Liver (tissue), 9 donors: ENCODE results near the gene SMAD7. TPM values are rescaled to one million over a fixed set of nuclear protein-coding genes. Genes with fewer than 3 reads are reported as not detected.

ENCODE experiments used
- DNase-seq: peaks from one replicate; pipeline ENCODE4 v3.0.0-alpha.2; 2017; ENCODE audit warnings: low spot score
- H3K27ac ChIP-seq, 2 donors: one replicate each; pipeline ENCODE4 v1.7.0; 2013; ENCODE audit warnings: inconsistent platforms in 2 of 2, low read length in 2 of 2, control low read depth in 1 of 2, low read depth in 1 of 2, mild to moderate bottlenecking in 1 of 2
- H3K27me3 ChIP-seq, 4 donors: one replicate each; pipeline versions ENCODE4 v1.6.1 to v1.7.0; 2013; ENCODE audit warnings: low read length in 3 of 4, inconsistent platforms in 1 of 4, mild to moderate bottlenecking in 1 of 4, moderate library complexity in 1 of 4; ENCODE audit not compliant: control insufficient read depth in 4 of 4, insufficient read depth in 4 of 4
- H3K36me3 ChIP-seq, 4 donors: one replicate each; pipeline versions ENCODE4 v1.6.1 to v1.7.0; 2013; ENCODE audit warnings: low read length in 3 of 4, mild to moderate bottlenecking in 3 of 4, low read depth in 1 of 4, moderate library complexity in 1 of 4; ENCODE audit not compliant: control insufficient read depth in 4 of 4, insufficient read depth in 3 of 4
- H3K4me1 ChIP-seq, 4 donors: one replicate each; pipeline versions ENCODE4 v1.6.1 to v1.7.0; 2013; ENCODE audit warnings: low read length in 3 of 4, mild to moderate bottlenecking in 3 of 4, moderate library complexity in 1 of 4; ENCODE audit not compliant: control insufficient read depth in 4 of 4, insufficient read depth in 4 of 4
- H3K4me3 ChIP-seq, 3 donors: one replicate each; pipeline versions ENCODE4 v1.6.1 to v1.7.0; 2013; ENCODE audit warnings: low read length in 3 of 3, control low read depth in 1 of 3, low read depth in 1 of 3, mild to moderate bottlenecking in 1 of 3
- H3K9ac ChIP-seq, 2 donors: one replicate each; pipeline ENCODE4 v1.7.0; 2013; ENCODE audit warnings: low read length in 2 of 2, mild to moderate bottlenecking in 2 of 2, moderate library complexity in 2 of 2, control low read depth in 1 of 2, low read depth in 1 of 2
- H3K9me3 ChIP-seq, 4 donors: one replicate each; pipeline versions ENCODE4 v1.6.1 to v1.7.0; 2013; ENCODE audit warnings: low read length in 3 of 4; ENCODE audit not compliant: control insufficient read depth in 4 of 4
- EGR1 ChIP-seq, 2 donors: IDR thresholded peaks; 2 replicates each; pipeline ENCODE4 v1.6.1; 2016 to 2018; ENCODE audit warnings: antibody characterized with exemption in 2 of 2, low read depth in 2 of 2
- FOXA2 ChIP-seq: IDR thresholded peaks from 2 replicates; pipeline ENCODE4 v1.6.1; 2016; ENCODE audit warnings: antibody characterized with exemption
- GABPA ChIP-seq, 2 donors: IDR thresholded peaks in 1 of 2; conservative IDR thresholded peaks in 1 of 2; 2 replicates each; pipeline ENCODE4 v1.6.1; 2016; ENCODE audit warnings: antibody characterized with exemption in 2 of 2, mild to moderate bottlenecking in 1 of 2, moderate library complexity in 1 of 2
- HNF4A ChIP-seq, 2 donors: conservative IDR thresholded peaks; 2 replicates each; pipeline ENCODE4 v1.6.1; 2016; ENCODE audit warnings: antibody characterized with exemption in 2 of 2, mild to moderate bottlenecking in 2 of 2
- HNF4G ChIP-seq: IDR thresholded peaks from 2 replicates; pipeline ENCODE4 v1.6.1; 2016; ENCODE audit warnings: antibody characterized with exemption
- JUND ChIP-seq, 2 donors: IDR thresholded peaks; 2 replicates each; pipeline ENCODE4 v1.6.1; 2016; ENCODE audit warnings: antibody characterized with exemption in 2 of 2
- NR2F2 ChIP-seq: IDR thresholded peaks from 2 replicates; pipeline ENCODE4 v1.6.1; 2016; ENCODE audit warnings: antibody characterized with exemption
- RAD21 ChIP-seq, 2 donors: IDR thresholded peaks; 2 replicates each; pipeline ENCODE4 v1.6.1; 2016; ENCODE audit warnings: antibody characterized with exemption in 2 of 2, mild to moderate bottlenecking in 2 of 2
- RXRA ChIP-seq, 2 donors: IDR thresholded peaks; 2 replicates each; pipeline ENCODE4 v1.6.1; 2017 to 2018; ENCODE audit warnings: antibody characterized with exemption in 2 of 2, mild to moderate bottlenecking in 1 of 2
- SP1 ChIP-seq: IDR thresholded peaks from 2 replicates; pipeline ENCODE4 v1.6.1; 2018; ENCODE audit warnings: antibody characterized with exemption, mild to moderate bottlenecking
- WGBS: extraction: QIAGEN DNeasy Blood & Tissue Kit; methylation state at CpG from one replicate; pipeline ENCODE4 v1.1.7; 2013; 5-methylcytosine and 5-hydroxymethylcytosine counted together
- polyA plus RNA-seq, 2 donors: library from polyadenylated mRNA; stranded (reverse) in 1 of 2; unstranded in 1 of 2; fragments of 200-250 nt in 1 of 2; fragments of >200 nt in 1 of 2; fragmentation: Nextera tagmentation in 1 of 2; extraction: Ambion mirVana in 1 of 2; gene quantifications; one replicate each; pipeline versions ENCODE4 v1.2.1 to v1.2.3, GENCODE V29; 2013 to 2015
- total RNA-seq, 2 donors: library from RNA; depleted of rRNA; stranded (reverse); fragments of >200 nt; gene quantifications; one replicate each; pipeline ENCODE4 v1.2.3, GENCODE V29; 2014
- TF ChIP-seq, protein P1 (sequence below): IDR thresholded peaks from 2 replicates; pipeline ENCODE4 v1.6.1; 2016; ENCODE audit warnings: antibody characterized with exemption
- TF ChIP-seq, protein P2 (sequence below): IDR thresholded peaks from 2 replicates; pipeline ENCODE4 v1.6.1; 2016; ENCODE audit warnings: antibody characterized with exemption
- TF ChIP-seq, protein P3 (sequence below): fragments of 150-350 bp; IDR thresholded peaks from 2 replicates; pipeline ENCODE4 v1.5.1; 2017; ENCODE audit warnings: improper control_type of control experiment, low read depth, low read length; ENCODE audit not compliant: missing input control
- TF ChIP-seq, protein P4 (sequence below): IDR thresholded peaks from 2 replicates; pipeline ENCODE4 v1.6.1; 2016; ENCODE audit warnings: antibody characterized with exemption
- TF ChIP-seq, protein P5 (sequence below): IDR thresholded peaks from 2 replicates; pipeline ENCODE4 v1.6.1; 2016; ENCODE audit warnings: antibody characterized with exemption, mild to moderate bottlenecking
- donor health status: healthy.
- donor health status: healthy.
- donor health status: healthy.
- donor health status: healthy.
- donor health status: healthy.

The SMAD7 gene
- total and polyA plus RNA-seq, 4 donors = 3.2 to 11.8 (median 10.1) TPM

DNA sequence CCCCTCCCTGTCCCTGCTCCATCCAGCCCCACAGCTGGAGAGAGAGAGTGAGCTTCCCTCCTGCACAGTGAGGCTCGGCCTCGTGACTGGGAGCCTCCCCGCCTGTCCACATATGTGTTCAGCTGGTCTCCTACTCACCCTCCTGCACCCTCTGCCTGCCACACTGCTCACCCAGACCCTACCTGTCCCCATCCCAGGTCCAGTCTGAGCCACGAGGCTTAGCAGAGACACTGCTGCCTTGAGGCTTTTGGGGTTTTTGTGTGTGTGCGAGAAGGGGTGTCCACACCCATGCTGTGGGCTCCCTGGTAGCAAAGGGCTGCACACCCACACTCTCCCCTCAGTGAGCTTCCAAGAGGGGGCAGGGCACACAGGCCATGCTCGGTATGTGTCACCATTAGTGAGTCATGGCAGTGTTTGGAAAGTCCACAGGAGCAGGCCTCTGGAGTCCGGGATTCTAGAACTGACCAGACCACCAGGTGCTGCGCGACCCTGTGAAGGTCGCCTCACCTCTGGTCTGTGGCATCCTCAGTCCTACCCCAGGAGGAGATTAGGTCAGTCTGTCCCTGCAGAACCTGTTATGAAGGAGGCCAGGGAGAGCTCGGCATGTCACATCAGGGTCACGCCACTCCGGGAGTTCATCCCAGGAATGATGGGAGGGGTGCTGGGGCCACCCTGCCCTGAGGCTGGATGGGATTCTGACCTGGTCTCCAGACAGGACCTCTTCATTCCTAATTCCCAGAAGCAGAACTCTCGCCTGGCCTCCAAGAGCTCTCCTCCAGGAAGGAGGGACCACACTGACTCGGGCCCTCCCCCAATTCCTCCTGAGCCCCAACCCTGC, 39.9 kb upstream of the SMAD7 start (continued):
- TF ChIP-seq, protein P1, sequence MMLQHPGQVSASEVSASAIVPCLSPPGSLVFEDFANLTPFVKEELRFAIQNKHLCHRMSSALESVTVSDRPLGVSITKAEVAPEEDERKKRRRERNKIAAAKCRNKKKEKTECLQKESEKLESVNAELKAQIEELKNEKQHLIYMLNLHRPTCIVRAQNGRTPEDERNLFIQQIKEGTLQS = no peak
- no peak for TF ChIP-seq HNF4G

DNA sequence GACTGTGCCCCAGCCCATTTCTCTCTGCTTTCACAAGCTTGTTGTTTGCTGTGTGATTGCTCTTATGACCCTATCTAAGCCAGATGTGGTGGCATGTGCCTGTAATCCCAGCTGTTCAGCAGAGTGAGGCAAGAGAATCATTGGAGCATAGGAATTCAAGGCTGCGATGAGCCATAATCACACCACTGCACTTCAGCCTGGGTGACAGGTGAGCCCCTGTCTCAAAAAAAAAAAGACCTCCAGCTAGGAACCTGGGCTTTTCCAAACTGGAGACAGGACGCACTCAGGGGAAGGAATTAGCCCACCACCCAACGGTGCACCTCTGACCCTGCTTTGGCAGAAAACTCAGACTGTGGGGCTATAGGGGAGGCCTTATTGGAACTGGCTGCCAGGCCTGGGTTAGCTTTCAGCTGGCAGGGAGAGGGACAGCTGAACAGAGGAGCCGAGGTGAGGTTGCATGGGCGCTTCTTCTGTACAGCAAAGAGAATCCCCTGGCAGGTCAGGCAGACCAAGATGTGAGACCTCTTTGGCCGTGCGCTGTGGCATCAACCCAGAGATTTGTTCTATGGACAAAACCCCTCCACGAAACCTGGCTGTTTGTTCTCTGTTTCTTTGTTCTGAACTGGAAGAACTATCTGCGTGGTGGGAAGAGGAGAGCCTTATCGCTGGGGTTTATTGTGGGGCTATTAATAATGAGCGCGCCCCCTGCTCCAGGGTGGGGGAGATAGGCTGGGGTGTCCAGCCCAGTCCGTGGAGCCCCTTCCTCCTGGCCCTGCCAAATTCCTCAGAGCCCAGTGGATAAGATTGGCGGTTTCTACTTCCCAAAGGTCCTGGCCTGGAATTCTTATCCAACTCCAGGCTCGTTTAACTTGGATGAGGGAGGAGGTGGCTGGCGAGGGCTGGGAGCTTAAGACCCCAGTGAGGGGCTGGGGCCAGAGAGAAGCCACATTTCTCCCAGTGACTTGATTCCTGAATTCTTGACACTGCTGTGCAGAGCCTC, 38.8 kb upstream of the SMAD7 start:
- no peaks in the 10 kb centered on the region for H3K27me3 ChIP-seq
- no peak overlapping the region for H3K4me3 ChIP-seq
- no peaks in the 10 kb centered on the region for H3K9me3 ChIP-seq
- H3K36me3 ChIP-seq = no peaks in the 10 kb centered on the region
- H3K9ac ChIP-seq = no peak overlapping the region
- no peak overlapping the region for H3K27ac ChIP-seq
- no peaks in the 10 kb centered on the region for H3K4me1 ChIP-seq
- 76% methylated on average over 16 of the region's 16 CpGs for WGBS
- no peak for DNase-seq
- TF ChIP-seq HNF4A (conservative IDR thresholded peaks at IDR 0.05) = no peak
- no peak for TF ChIP-seq EGR1 (IDR thresholded peaks at IDR 0.05; ENCODE audit: low read depth in 2 of 2)
- no peak for TF ChIP-seq HNF4G
- TF ChIP-seq, protein P2, sequence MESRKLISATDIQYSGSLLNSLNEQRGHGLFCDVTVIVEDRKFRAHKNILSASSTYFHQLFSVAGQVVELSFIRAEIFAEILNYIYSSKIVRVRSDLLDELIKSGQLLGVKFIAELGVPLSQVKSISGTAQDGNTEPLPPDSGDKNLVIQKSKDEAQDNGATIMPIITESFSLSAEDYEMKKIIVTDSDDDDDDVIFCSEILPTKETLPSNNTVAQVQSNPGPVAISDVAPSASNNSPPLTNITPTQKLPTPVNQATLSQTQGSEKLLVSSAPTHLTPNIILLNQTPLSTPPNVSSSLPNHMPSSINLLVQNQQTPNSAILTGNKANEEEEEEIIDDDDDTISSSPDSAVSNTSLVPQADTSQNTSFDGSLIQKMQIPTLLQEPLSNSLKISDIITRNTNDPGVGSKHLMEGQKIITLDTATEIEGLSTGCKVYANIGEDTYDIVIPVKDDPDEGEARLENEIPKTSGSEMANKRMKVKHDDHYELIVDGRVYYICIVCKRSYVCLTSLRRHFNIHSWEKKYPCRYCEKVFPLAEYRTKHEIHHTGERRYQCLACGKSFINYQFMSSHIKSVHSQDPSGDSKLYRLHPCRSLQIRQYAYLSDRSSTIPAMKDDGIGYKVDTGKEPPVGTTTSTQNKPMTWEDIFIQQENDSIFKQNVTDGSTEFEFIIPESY = no peak
- no peak for TF ChIP-seq RXRA (IDR thresholded peaks at IDR 0.05)
- no peak for TF ChIP-seq FOXA2
- TF ChIP-seq NR2F2 = no peak
- TF ChIP-seq GABPA (IDR thresholded peaks at IDR 0.05 in 1 of 2, conservative IDR thresholded peaks at IDR 0.05 in 1 of 2) = no peak
- TF ChIP-seq, protein P3, sequence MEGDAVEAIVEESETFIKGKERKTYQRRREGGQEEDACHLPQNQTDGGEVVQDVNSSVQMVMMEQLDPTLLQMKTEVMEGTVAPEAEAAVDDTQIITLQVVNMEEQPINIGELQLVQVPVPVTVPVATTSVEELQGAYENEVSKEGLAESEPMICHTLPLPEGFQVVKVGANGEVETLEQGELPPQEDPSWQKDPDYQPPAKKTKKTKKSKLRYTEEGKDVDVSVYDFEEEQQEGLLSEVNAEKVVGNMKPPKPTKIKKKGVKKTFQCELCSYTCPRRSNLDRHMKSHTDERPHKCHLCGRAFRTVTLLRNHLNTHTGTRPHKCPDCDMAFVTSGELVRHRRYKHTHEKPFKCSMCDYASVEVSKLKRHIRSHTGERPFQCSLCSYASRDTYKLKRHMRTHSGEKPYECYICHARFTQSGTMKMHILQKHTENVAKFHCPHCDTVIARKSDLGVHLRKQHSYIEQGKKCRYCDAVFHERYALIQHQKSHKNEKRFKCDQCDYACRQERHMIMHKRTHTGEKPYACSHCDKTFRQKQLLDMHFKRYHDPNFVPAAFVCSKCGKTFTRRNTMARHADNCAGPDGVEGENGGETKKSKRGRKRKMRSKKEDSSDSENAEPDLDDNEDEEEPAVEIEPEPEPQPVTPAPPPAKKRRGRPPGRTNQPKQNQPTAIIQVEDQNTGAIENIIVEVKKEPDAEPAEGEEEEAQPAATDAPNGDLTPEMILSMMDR = no peak
- no peak for TF ChIP-seq RAD21 (IDR thresholded peaks at IDR 0.05)
- TF ChIP-seq, protein P4, sequence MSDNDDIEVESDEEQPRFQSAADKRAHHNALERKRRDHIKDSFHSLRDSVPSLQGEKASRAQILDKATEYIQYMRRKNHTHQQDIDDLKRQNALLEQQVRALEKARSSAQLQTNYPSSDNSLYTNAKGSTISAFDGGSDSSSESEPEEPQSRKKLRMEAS = no peak
- TF ChIP-seq, protein P1 = no peak
- no peak for TF ChIP-seq SP1
- no peak for TF ChIP-seq JUND (IDR thresholded peaks at IDR 0.05)
- TF ChIP-seq, protein P5, sequence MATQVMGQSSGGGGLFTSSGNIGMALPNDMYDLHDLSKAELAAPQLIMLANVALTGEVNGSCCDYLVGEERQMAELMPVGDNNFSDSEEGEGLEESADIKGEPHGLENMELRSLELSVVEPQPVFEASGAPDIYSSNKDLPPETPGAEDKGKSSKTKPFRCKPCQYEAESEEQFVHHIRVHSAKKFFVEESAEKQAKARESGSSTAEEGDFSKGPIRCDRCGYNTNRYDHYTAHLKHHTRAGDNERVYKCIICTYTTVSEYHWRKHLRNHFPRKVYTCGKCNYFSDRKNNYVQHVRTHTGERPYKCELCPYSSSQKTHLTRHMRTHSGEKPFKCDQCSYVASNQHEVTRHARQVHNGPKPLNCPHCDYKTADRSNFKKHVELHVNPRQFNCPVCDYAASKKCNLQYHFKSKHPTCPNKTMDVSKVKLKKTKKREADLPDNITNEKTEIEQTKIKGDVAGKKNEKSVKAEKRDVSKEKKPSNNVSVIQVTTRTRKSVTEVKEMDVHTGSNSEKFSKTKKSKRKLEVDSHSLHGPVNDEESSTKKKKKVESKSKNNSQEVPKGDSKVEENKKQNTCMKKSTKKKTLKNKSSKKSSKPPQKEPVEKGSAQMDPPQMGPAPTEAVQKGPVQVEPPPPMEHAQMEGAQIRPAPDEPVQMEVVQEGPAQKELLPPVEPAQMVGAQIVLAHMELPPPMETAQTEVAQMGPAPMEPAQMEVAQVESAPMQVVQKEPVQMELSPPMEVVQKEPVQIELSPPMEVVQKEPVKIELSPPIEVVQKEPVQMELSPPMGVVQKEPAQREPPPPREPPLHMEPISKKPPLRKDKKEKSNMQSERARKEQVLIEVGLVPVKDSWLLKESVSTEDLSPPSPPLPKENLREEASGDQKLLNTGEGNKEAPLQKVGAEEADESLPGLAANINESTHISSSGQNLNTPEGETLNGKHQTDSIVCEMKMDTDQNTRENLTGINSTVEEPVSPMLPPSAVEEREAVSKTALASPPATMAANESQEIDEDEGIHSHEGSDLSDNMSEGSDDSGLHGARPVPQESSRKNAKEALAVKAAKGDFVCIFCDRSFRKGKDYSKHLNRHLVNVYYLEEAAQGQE = no peak
